ENCODE measurements around the gene RIMS3. TPM values are rescaled to one million over a fixed set of nuclear protein-coding genes. Genes with fewer than 3 reads are reported as not detected.

The RIMS3 gene
- polyA plus RNA-seq, 1 experiment, result 0.33 TPM

DNA sequence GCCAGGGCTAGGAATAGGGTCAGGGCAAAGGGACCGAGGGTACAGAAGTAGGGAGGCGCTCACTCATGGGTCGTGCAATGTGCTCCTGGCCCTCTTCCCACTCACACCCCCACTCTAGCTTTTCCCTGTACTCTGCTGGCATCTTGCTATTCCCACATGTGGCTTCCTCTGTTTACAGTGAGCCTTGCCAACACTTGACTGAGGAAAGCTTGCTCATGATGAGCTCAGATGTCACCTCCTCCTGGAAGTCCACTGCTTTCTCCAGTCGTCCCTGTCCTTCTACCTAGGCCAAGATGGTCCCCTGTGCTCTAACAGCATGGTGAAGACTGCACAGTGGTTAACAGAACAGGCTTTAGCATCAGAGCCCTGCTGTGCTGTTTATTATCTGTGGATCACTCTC, 8.0 kb upstream of the RIMS3 start:
- CTCF ChIA-PET, result interaction anchor here (1.0 kb wide), 1 partner anchor 279 kb away, joined by 3 read pairs; no protein-coding TSS in a partner anchor
- POLR2A ChIA-PET, result interaction anchor here (1.8 kb wide), 1 partner anchor 18 kb away, joined by 6 read pairs; the partner anchor contains the start of gene NFYC
- Histone ChIP-seq H3K27ac (ENCODE audit: low read depth, low read length) (peak overlapping the region; percentile 21), H3K4me3 (ENCODE audit: low read depth, low read length) (no peak overlapping the region), H3K27me3 (ENCODE audit: control insufficient read depth, insufficient read depth, low read length) (peaks cover 18% of the 10 kb centered on the region), H3K9me3 (ENCODE audit: control insufficient read depth, insufficient read depth, low read length) (no peaks in the 10 kb centered on the region; the same call in 1 of the 2 replicates)
- DNase-seq (ENCODE audit: low read depth, low spot score), result no peak
- TF ChIP-seq, protein P1, sequence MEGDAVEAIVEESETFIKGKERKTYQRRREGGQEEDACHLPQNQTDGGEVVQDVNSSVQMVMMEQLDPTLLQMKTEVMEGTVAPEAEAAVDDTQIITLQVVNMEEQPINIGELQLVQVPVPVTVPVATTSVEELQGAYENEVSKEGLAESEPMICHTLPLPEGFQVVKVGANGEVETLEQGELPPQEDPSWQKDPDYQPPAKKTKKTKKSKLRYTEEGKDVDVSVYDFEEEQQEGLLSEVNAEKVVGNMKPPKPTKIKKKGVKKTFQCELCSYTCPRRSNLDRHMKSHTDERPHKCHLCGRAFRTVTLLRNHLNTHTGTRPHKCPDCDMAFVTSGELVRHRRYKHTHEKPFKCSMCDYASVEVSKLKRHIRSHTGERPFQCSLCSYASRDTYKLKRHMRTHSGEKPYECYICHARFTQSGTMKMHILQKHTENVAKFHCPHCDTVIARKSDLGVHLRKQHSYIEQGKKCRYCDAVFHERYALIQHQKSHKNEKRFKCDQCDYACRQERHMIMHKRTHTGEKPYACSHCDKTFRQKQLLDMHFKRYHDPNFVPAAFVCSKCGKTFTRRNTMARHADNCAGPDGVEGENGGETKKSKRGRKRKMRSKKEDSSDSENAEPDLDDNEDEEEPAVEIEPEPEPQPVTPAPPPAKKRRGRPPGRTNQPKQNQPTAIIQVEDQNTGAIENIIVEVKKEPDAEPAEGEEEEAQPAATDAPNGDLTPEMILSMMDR (IDR thresholded peaks at IDR 0.05; ENCODE audit: low read depth, low read length), result no peak

DNA sequence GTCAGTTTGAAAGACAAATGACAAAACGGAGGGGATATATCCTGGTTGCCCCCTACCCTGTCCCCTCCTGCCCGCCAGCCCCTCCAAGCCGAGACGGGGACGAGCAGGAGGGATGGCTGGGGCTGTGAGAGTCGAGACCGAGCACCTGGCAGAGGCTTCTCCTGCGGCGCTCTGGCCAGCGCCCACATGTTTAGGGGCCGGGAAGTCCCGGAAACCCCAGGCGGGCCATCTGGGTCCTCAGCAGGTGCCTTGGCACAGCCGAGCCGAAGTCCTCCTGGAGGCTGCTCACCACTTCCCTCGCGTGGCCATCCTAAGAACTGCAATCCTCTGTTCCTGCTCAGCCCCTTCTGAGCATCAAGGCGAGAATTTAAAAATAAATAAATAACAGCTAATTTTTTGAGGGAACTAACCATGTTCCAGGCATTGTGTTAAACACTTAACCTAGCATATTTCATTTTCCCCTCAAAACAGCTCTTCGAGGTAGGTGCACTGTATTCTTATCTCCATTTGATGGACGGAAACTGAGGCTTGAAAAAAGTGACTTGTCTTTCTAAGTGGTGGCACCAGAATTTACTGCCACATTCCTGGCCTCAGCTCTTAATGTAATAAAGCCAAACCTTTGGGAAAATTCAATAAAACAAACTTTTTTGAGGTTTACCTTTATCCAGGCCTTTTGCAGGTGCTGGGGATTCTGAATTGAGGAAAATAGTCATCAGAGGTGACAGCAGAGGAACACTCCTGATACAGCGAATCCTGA, 3.5 kb upstream of the RIMS3 start:
- POLR2A ChIA-PET, result no interaction called here
- H3K4me3 ChIP-seq (ENCODE audit: low read depth, low read length), result no peak overlapping the region
- CTCF ChIA-PET, result interaction anchor here (0.6 to 1.9 kb wide), 22 partner anchors 9 to 525 kb away, joined by 3 to 11 read pairs (median 4); partner anchors contain the start of gene NFYC
- H3K27me3 ChIP-seq (ENCODE audit: control insufficient read depth, insufficient read depth, low read length), result peaks cover 25% of the 10 kb centered on the region
- H3K27ac ChIP-seq (ENCODE audit: low read depth, low read length), result no peak overlapping the region
- DNase-seq (ENCODE audit: low read depth, low spot score), result peak; percentile 18
- TF ChIP-seq, protein P1 (IDR thresholded peaks at IDR 0.05; ENCODE audit: low read depth, low read length), result peak; percentile 94
- no peaks in the 10 kb centered on the region; the same call in 1 of the 2 replicates for H3K9me3 ChIP-seq (ENCODE audit: control insufficient read depth, insufficient read depth, low read length)

DNA sequence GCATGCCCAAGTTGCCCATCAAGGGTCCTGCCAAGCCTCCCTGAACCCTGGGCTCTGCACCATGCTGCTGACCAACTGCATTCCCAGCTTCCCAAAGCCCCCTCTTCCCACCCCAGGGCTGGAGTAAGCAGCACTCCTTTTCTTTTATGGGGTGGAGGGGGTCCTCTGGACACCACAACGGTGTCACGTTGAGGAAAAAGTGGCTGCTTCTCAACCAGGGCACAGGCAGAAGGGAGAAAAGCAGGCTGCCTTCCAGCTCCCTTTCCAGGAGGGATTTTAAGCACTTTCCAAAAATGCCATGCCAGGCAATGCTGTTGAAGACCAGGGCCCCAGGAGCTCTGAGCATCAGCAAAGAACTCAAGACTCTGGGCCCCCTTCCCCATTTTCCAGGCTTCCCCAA, 691 bp downstream of the RIMS3 start:
- no peak for DNase-seq (ENCODE audit: low read depth, low spot score)
- Histone ChIP-seq H3K4me3 (ENCODE audit: low read depth, low read length) (no peak overlapping the region), H3K27me3 (ENCODE audit: control insufficient read depth, insufficient read depth, low read length) (peaks cover 47% of the 10 kb centered on the region), H3K9me3 (ENCODE audit: control insufficient read depth, insufficient read depth, low read length) (no peaks in the 10 kb centered on the region; the same call in 1 of the 2 replicates), H3K27ac (ENCODE audit: low read depth, low read length) (no peak overlapping the region)
- POLR2A ChIA-PET, result no interaction called here
- CTCF ChIA-PET, result interaction anchor here (0.5 kb wide), 1 partner anchor 271 kb away, joined by 4 read pairs; no protein-coding TSS in a partner anchor
- TF ChIP-seq, protein P1 (IDR thresholded peaks at IDR 0.05; ENCODE audit: low read depth, low read length), result no peak

DNA sequence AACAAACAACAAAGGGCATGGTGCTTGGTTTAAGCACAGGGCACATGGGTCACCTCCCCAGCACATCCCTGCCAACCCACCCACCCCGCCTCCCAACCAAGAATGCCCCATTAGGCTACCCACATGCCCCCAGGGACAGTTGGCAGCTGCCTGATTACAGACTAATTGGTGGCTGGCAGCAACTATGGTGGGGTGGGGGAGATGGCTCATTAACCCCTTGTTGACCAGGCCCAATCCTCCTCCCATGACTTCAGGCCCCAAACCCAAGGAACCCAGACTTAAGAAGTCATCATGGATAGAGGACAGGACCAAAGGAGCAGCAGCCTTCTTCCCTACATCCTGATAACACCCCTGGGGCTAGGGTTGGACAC, 1.3 kb downstream of the RIMS3 start:
- CTCF ChIA-PET, result no interaction called here
- Histone ChIP-seq H3K27ac (ENCODE audit: low read depth, low read length) (no peak overlapping the region), H3K9me3 (ENCODE audit: control insufficient read depth, insufficient read depth, low read length) (no peaks in the 10 kb centered on the region; the same call in 1 of the 2 replicates), H3K4me3 (ENCODE audit: low read depth, low read length) (no peak overlapping the region), H3K27me3 (ENCODE audit: control insufficient read depth, insufficient read depth, low read length) (peaks cover 45% of the 10 kb centered on the region)
- no peak for DNase-seq (ENCODE audit: low read depth, low spot score)
- POLR2A ChIA-PET, result interaction anchor here (0.7 kb wide), 1 partner anchor 59 kb away, joined by 3 read pairs; no protein-coding TSS in a partner anchor
- TF ChIP-seq, protein P1 (IDR thresholded peaks at IDR 0.05; ENCODE audit: low read depth, low read length), result no peak

Data from AG04450 (cell line).